DMS53 treated with DMSO at 0.1 percent for 48 hours (cell line): ENCODE data around the gene EFCAB5.
"Not testable (repeated sequence)": the region's sequence is repeated elsewhere in the genome, so short reads cannot be mapped to it uniquely, and the experiment has no call there.

ENCODE experiments used
- DNase-seq: peaks from one replicate; lab custom pipeline; 2025; ENCODE audit not compliant: unreplicated experiment; lab: John Stamatoyannopoulos, UW

Gene EFCAB5

GRCh38 chr17:30093463-30094147 is 152.2 kb downstream of the EFCAB5 start:
- peak; percentile 8 for DNase-seq

- DNase-seq, result peak; percentile 23
These were observed 154.2 kb downstream of the EFCAB5 start for GRCh38 chr17:30095507-30096244.

- no peak for DNase-seq
These were observed 160.4 kb downstream of the EFCAB5 start for GRCh38 chr17:30101686-30102390.

- no peak for DNase-seq
These were observed 162.5 kb downstream of the EFCAB5 start for GRCh38 chr17:30103921-30104320.

- peak; percentile 61 for DNase-seq
These were observed 163.3 kb downstream of the EFCAB5 start for GRCh38 chr17:30104575-30105339.

- DNase-seq, result no peak
These were observed 171.4 kb downstream of the EFCAB5 start for GRCh38 chr17:30112794-30113193.

GRCh38 chr17:30113213-30113612 is 171.8 kb downstream of the EFCAB5 start:
- peak; percentile 16 for DNase-seq

- DNase-seq, result no peak
These were observed 174.9 kb downstream of the EFCAB5 start for GRCh38 chr17:30116345-30116660.

- peak; percentile 63 for DNase-seq
These were observed 175.5 kb downstream of the EFCAB5 start, which contains the start of gene NSRP1 for GRCh38 chr17:30116661-30117551. TSS of gene NSRP1 (plus strand) at chr17:30116816. CDS start at chr17:30116844, 28 bp downstream.

- no peak for DNase-seq
These were observed 176.2 kb downstream of the EFCAB5 start for GRCh38 chr17:30117675-30118081.

- DNase-seq, result not testable (repeated sequence)
These were observed 177.2 kb downstream of the EFCAB5 start for GRCh38 chr17:30118635-30119034.

GRCh38 chr17:30124273-30124796 is 182.9 kb downstream of the EFCAB5 start:
- no peak for DNase-seq

- no peak for DNase-seq
These were observed 188.7 kb downstream of the EFCAB5 start for GRCh38 chr17:30130121-30130520.

- no peak for DNase-seq
These were observed 191.2 kb downstream of the EFCAB5 start for GRCh38 chr17:30132615-30133014.

GRCh38 chr17:30133197-30133596 is 191.8 kb downstream of the EFCAB5 start:
- no peak for DNase-seq

GRCh38 chr17:30134551-30134950 is 193.1 kb downstream of the EFCAB5 start:
- DNase-seq, result no peak

- no peak for DNase-seq
These were observed 195.7 kb downstream of the EFCAB5 start for GRCh38 chr17:30137158-30137557.

- not testable (repeated sequence) for DNase-seq
These were observed 206.4 kb downstream of the EFCAB5 start for GRCh38 chr17:30147860-30148259.

- no peak for DNase-seq
These were observed 206.9 kb downstream of the EFCAB5 start for GRCh38 chr17:30148376-30148775.

GRCh38 chr17:30151471-30151870 is 210.0 kb downstream of the EFCAB5 start:
- DNase-seq, result no peak
